HEK293 (cell line): ENCODE results near the gene ZFAND3.

ENCODE experiments used
- CTCF ChIA-PET: fragments of 350-600 bp; formaldehyde crosslinking; extraction: SDS; loops from one replicate; lab custom pipeline; 2021; ENCODE audit warnings: antibody characterized with exemption; lab: Yijun Ruan, JAX
- POLR2A ChIA-PET: fragments of 300-600 bp; formaldehyde crosslinking; extraction: SDS; loops from one replicate; lab custom pipeline; 2020; ENCODE audit warnings: antibody characterized with exemption, inconsistent platforms; lab: Yijun Ruan, JAX
- H3K27ac ChIP-seq: fragments of 200-500 bp; sonication (Bioruptor generic); 2 replicates; pipeline ENCODE4 v1.5.1; 2014; ENCODE audit warnings: low read depth, low read length, control low read depth, inconsistent platforms; ENCODE audit errors: extremely low read depth
- H3K36me3 ChIP-seq, 2 experiments: fragments of 200-500 bp in 1 of 2; sonication (Bioruptor generic) in 1 of 2; 1 replicate in 1 of 2; 2 replicates in 1 of 2; pipeline ENCODE4 v1.5.1; 2014 to 2017; ENCODE audit warnings: inconsistent platforms in 2 of 2, low read length in 2 of 2; ENCODE audit not compliant: control insufficient read depth in 2 of 2, insufficient read depth in 1 of 2
- H3K4me1 ChIP-seq: fragments of 200-500 bp; sonication (Bioruptor generic); 2 replicates; pipeline ENCODE4 v1.5.1; 2014; ENCODE audit warnings: mild to moderate bottlenecking, low read length, inconsistent platforms; ENCODE audit not compliant: control insufficient read depth, insufficient read depth
- H3K4me3 ChIP-seq: 2 replicates; pipeline ENCODE4 v1.5.1; 2011; ENCODE audit warnings: low read depth, mild to moderate bottlenecking, control low read depth, low read length, moderate library complexity
- H3K9me3 ChIP-seq: fragments of 200-500 bp; sonication (Bioruptor generic); 2 replicates; pipeline ENCODE4 v1.5.1; 2014; ENCODE audit warnings: low read depth, low read length, inconsistent platforms; ENCODE audit not compliant: control insufficient read depth, insufficient read depth
- BCL11B ChIP-seq: fragments of 450-650 bp; formaldehyde crosslinking; IDR thresholded peaks from 2 replicates; pipeline ENCODE4 v1.5.1; 2016; ENCODE audit warnings: low read depth, missing biosample characterization, missing genetic modification characterization
- FEZF1 ChIP-seq: fragments of 450-650 bp; formaldehyde crosslinking; IDR thresholded peaks from 2 replicates; pipeline ENCODE4 v1.5.1; 2016; ENCODE audit warnings: missing biosample characterization, missing genetic modification characterization
- GLIS1 ChIP-seq: fragments of 450-650 bp; formaldehyde crosslinking; IDR thresholded peaks from 2 replicates; pipeline ENCODE4 v1.5.1; 2016; ENCODE audit warnings: missing biosample characterization, missing genetic modification characterization
- PRDM6 ChIP-seq: fragments of 450-650 bp; formaldehyde crosslinking; IDR thresholded peaks from 2 replicates; pipeline ENCODE4 v1.5.1; 2017; ENCODE audit warnings: missing biosample characterization, missing genetic modification characterization
- SALL2 ChIP-seq: fragments of 450-650 bp; formaldehyde crosslinking; IDR thresholded peaks from 2 replicates; pipeline ENCODE4 v1.5.0; 2017; ENCODE audit warnings: missing biosample characterization, mild to moderate bottlenecking, missing genetic modification characterization, borderline replicate concordance
- TCF7L2 ChIP-seq: IDR thresholded peaks from 2 replicates; pipeline ENCODE4 v1.6.1; 2011; ENCODE audit warnings: low read depth, mild to moderate bottlenecking, inconsistent platforms, low read length, moderate library complexity, borderline replicate concordance
- ZBTB17 ChIP-seq: fragments of 450-650 bp; formaldehyde crosslinking; IDR thresholded peaks from 2 replicates; pipeline ENCODE4 v1.5.1; 2016; ENCODE audit warnings: missing biosample characterization, missing genetic modification characterization
- ZNF146 ChIP-seq: fragments of 450-650 bp; formaldehyde crosslinking; IDR thresholded peaks from 2 replicates; pipeline ENCODE4 v1.5.1; 2016; ENCODE audit warnings: missing biosample characterization, missing genetic modification characterization
- ZNF18 ChIP-seq: fragments of 450-650 bp; formaldehyde crosslinking; IDR thresholded peaks from 2 replicates; pipeline ENCODE4 v1.5.1; 2016; ENCODE audit warnings: missing biosample characterization, missing genetic modification characterization
- ZNF473 ChIP-seq: fragments of 450-650 bp; formaldehyde crosslinking; IDR thresholded peaks from 2 replicates; pipeline ENCODE4 v1.5.1; 2017; ENCODE audit warnings: missing biosample characterization, missing genetic modification characterization
- ZNF513 ChIP-seq: fragments of 450-650 bp; IDR thresholded peaks from 2 replicates; pipeline ENCODE4 v1.5.1; 2018; ENCODE audit warnings: missing biosample characterization, missing genetic modification characterization
- ZNF624 ChIP-seq: fragments of 450-650 bp; formaldehyde crosslinking; IDR thresholded peaks from 2 replicates; pipeline ENCODE4 v1.5.1; 2017; ENCODE audit warnings: missing biosample characterization, missing genetic modification characterization
- ZNF747 ChIP-seq: fragments of 450-650 bp; formaldehyde crosslinking; IDR thresholded peaks from 2 replicates; pipeline ENCODE4 v1.5.1; 2016; ENCODE audit warnings: missing biosample characterization, missing genetic modification characterization
- ZNF768 ChIP-seq: fragments of 450-650 bp; formaldehyde crosslinking; IDR thresholded peaks from 2 replicates; pipeline ENCODE4 v1.5.1; 2018; ENCODE audit warnings: missing biosample characterization, mild to moderate bottlenecking, missing genetic modification characterization
- ZNF792 ChIP-seq: fragments of 450-650 bp; formaldehyde crosslinking; IDR thresholded peaks from 2 replicates; pipeline ENCODE4 v1.5.1; 2016; ENCODE audit warnings: missing biosample characterization, missing genetic modification characterization
- ZNF837 ChIP-seq: fragments of 450-650 bp; formaldehyde crosslinking; IDR thresholded peaks from 2 replicates; pipeline ENCODE4 v1.5.1; 2016; ENCODE audit warnings: missing biosample characterization, missing genetic modification characterization
- ZNF843 ChIP-seq: fragments of 450-650 bp; formaldehyde crosslinking; IDR thresholded peaks from 2 replicates; pipeline ENCODE4 v1.5.1; 2016; ENCODE audit warnings: missing biosample characterization, missing genetic modification characterization

Gene ZFAND3

GRCh38 chr6:37838219-37838921 is 18.8 kb downstream of the ZFAND3 start:
- ChIA-PET CTCF (no interaction called here), POLR2A (no interaction called here)
- no peaks in the 10 kb centered on the region for H3K9me3 ChIP-seq
- no peak overlapping the region for H3K4me3 ChIP-seq
- no peaks in the 10 kb centered on the region; the same call in 1 of the 2 replicates for H3K4me1 ChIP-seq
- no peak overlapping the region for H3K27ac ChIP-seq
- peaks cover 3 to 10% of the 10 kb centered on the region in 2 experiments; a peak in 2 of 3 replicates for H3K36me3 ChIP-seq
- peak; percentile 92 for TF ChIP-seq ZNF146
- TF ChIP-seq TCF7L2, result no peak

- peaks cover 5% of the 10 kb centered on the region for H3K4me1 ChIP-seq
- CTCF ChIA-PET, result interaction anchor here (0.6 to 0.9 kb wide), 2 partner anchors 17 to 232 kb away, joined by 3 read pairs; no protein-coding TSS in a partner anchor
- TF ChIP-seq ZBTB17 (peak; percentile 32; the same call in 1 of the 2 replicates), ZNF18 (tag by site-specific recombination) (no peak), PRDM6 (peak; percentile 25; the same call in 1 of the 2 replicates)
- TF ChIP-seq, all 188 proteins: peak for 2
- Histone ChIP-seq H3K9me3 (no peaks in the 10 kb centered on the region), H3K27ac (no peak overlapping the region), H3K36me3 (peaks cover 0 to 7% of the 10 kb centered on the region in 2 experiments; a peak in 2 of 3 replicates), H3K4me3 (no peak overlapping the region)
- POLR2A ChIA-PET, result no interaction called here
These were observed 20.8 kb downstream of the ZFAND3 start for GRCh38 chr6:37840143-37840939.

GRCh38 chr6:37840940-37841300 is 21.4 kb downstream of the ZFAND3 start:
- Histone ChIP-seq H3K36me3 (peaks cover 0 to 7% of the 10 kb centered on the region in 2 experiments; a peak in 2 of 3 replicates), H3K9me3 (no peaks in the 10 kb centered on the region), H3K27ac (no peak overlapping the region), H3K4me3 (no peak overlapping the region), H3K4me1 (peaks cover 11% of the 10 kb centered on the region)
- ChIA-PET POLR2A (no interaction called here), CTCF (interaction anchor here (0.9 kb wide), 1 partner anchor 16 kb away, joined by 3 read pairs; no protein-coding TSS in a partner anchor)
- no peak for TF ChIP-seq ZNF473 (tag by site-specific recombination)
- peak; percentile 55; the same call in 1 of the 2 replicates for TF ChIP-seq PRDM6

- POLR2A ChIA-PET, result interaction anchor here (2.1 kb wide), 1 partner anchor 26 kb away, joined by 9 read pairs; the partner anchor contains the start of gene ZFAND3
- H3K36me3 ChIP-seq, result no peaks in the 10 kb centered on the region; a peak in 1 of 3 replicates
- H3K4me3 ChIP-seq, result no peak overlapping the region
- H3K27ac ChIP-seq, result peak overlapping the region; percentile 50
- H3K9me3 ChIP-seq, result no peaks in the 10 kb centered on the region
- H3K4me1 ChIP-seq, result peaks cover 19% of the 10 kb centered on the region
- CTCF ChIA-PET, result interaction anchor here (1.0 to 1.7 kb wide), 5 partner anchors 14 to 167 kb away, joined by 4 to 8 read pairs (median 6); no protein-coding TSS in a partner anchor
- TF ChIP-seq ZNF513 (no peak), ZNF792 (tag by site-specific recombination) (0 out of 2 replicates have a peak, but pooled peaks have one; percentile 28), ZNF624 (tag by site-specific recombination) (no peak), ZNF837 (tag by site-specific recombination) (no peak), SALL2 (tag by site-specific recombination) (no peak), ZNF843 (tag by site-specific recombination) (peak; percentile 77), GLIS1 (no peak), ZNF747 (tag by site-specific recombination) (no peak), FEZF1 (tag by site-specific recombination) (peak; percentile 97), BCL11B (tag by site-specific recombination) (no peak; the same call in 1 of the 2 replicates), ZNF768 (tag by site-specific recombination) (no peak)
These were observed 25.7 kb downstream of the ZFAND3 start for GRCh38 chr6:37845026-37845911.
